GM19099 (cell line): ENCODE measurements around the gene CDHR2.

Experiments
- POLR2A ChIP-seq: IDR thresholded peaks from 3 replicates; pipeline ENCODE4 v1.6.1; 2011; ENCODE audit warnings: low read depth; ENCODE audit not compliant: insufficient read length; ENCODE audit errors: extremely low read depth

Gene CDHR2, protein sequence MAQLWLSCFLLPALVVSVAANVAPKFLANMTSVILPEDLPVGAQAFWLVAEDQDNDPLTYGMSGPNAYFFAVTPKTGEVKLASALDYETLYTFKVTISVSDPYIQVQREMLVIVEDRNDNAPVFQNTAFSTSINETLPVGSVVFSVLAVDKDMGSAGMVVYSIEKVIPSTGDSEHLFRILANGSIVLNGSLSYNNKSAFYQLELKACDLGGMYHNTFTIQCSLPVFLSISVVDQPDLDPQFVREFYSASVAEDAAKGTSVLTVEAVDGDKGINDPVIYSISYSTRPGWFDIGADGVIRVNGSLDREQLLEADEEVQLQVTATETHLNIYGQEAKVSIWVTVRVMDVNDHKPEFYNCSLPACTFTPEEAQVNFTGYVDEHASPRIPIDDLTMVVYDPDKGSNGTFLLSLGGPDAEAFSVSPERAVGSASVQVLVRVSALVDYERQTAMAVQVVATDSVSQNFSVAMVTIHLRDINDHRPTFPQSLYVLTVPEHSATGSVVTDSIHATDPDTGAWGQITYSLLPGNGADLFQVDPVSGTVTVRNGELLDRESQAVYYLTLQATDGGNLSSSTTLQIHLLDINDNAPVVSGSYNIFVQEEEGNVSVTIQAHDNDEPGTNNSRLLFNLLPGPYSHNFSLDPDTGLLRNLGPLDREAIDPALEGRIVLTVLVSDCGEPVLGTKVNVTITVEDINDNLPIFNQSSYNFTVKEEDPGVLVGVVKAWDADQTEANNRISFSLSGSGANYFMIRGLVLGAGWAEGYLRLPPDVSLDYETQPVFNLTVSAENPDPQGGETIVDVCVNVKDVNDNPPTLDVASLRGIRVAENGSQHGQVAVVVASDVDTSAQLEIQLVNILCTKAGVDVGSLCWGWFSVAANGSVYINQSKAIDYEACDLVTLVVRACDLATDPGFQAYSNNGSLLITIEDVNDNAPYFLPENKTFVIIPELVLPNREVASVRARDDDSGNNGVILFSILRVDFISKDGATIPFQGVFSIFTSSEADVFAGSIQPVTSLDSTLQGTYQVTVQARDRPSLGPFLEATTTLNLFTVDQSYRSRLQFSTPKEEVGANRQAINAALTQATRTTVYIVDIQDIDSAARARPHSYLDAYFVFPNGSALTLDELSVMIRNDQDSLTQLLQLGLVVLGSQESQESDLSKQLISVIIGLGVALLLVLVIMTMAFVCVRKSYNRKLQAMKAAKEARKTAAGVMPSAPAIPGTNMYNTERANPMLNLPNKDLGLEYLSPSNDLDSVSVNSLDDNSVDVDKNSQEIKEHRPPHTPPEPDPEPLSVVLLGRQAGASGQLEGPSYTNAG (N-terminal part only)

DNA sequence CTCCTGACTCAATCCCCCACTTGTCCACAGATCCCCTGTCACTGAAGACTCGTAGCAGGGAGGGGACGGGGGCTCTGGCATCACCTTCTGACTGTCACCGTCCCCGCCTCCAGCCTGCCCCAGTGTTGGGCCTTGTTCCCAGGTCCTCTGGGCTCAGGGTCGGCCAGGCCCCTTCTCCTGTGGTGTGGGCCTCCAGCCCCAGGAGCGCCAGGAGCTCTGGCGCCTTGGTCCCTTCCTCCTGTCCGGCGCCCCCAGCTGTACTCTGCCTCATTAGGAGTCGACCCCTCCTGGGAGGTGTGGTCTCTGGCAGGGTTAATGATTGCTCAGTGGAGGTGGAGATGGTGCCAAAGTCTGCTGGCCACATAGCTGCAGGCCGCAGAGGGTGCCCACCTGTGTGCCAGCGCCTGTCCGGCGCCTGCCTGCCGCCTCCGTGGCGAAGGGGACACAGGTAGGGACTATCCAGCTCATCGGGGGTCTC, at the start of gene CDHR2:
Gene CDHR2 (plus strand): TSS at position 376 of the 478 bp plus-strand sequence. CDS start 16,011 bp downstream, outside the sequence.
- TF ChIP-seq POLR2A, result no peak

DNA sequence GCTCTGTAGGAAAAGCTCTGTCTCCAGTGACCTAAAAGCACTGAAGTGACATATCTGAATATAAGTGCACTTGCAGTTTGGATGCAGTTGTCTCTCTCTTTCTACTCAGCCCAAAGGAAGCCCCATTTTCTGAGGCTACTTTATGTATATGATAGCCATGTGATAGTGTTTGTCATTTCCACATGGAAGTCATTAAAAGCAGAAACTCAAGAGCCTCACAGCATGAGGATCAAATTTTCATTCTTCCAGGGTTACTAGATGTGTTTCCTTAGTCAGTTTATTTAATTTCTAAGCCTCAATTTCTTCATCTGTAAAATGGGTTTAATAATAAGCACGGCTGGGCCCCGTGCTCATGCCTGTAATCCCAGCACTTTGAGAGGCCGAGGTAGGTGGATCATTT, 48.6 kb upstream of the CDHR2 start:
- TF ChIP-seq POLR2A, result no peak

DNA sequence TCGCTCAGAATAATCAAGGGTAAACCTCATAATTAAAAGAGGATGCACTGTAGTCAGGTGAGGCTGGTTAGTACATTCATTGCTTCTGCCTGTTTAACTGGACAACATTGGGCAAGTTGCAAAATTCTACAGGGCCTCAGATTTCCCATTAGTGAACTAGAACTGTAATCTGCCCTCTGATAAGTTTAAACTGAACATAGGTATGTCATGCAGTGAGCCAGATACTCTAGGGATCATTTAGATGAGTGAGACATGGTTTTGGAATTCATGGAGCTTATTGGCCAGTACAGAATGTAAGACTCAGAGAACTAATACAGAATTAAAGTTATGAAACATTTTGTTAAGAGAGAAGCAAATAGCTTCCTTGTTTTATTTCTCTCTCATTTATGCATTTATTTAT, 47.8 kb upstream of the CDHR2 start:
- no peak for TF ChIP-seq POLR2A

- no peak for TF ChIP-seq POLR2A
These were observed 45.6 kb upstream of the CDHR2 start for GRCh38 chr5:176503496-176503895.

GRCh38 chr5:176507911-176508310, 41.2 kb upstream of the CDHR2 start:
- TF ChIP-seq POLR2A, result no peak

DNA sequence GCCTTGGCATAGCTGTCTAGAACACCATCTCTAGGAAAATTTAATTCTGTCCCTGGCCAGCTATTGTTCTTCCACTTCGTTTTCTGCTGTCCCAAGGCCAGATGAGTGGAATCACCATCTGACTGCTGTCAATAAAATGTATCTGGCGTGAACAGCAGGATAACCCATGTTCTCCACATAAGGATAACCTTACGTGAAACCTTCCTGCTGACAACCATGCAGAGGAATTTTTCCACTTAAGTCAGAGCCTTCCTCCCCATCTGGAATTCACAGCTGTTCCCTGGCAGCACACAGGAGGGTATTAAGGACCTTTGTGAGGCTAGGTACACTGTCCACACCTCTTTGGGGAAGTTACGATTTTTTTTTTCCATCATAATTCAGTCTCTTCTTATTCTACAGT, 40.5 kb upstream of the CDHR2 start:
- TF ChIP-seq POLR2A, result no peak

DNA sequence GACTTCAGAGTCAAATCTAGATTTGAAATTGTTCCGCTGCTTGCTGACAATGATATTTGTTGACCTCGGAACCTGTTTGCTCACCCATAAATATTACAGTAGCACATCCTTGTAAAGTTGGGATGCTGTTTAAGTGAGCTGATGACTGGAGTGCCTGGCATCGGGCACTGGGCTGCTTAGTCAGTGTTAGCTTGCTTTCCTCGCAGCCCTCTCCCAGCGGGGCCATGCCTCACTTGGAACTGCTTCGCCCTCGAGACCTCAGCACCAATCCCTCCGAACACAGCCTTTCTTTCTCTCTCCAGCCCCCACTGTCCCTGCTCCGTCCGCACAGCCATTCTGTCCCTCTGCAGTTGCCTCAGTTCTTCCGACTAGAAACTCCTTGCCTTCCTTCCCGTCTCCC, 35.4 kb upstream of the CDHR2 start:
- TF ChIP-seq POLR2A, result no peak

- no peak for TF ChIP-seq POLR2A
These were observed 34.7 kb upstream of the CDHR2 start for GRCh38 chr5:176514244-176514950.

DNA sequence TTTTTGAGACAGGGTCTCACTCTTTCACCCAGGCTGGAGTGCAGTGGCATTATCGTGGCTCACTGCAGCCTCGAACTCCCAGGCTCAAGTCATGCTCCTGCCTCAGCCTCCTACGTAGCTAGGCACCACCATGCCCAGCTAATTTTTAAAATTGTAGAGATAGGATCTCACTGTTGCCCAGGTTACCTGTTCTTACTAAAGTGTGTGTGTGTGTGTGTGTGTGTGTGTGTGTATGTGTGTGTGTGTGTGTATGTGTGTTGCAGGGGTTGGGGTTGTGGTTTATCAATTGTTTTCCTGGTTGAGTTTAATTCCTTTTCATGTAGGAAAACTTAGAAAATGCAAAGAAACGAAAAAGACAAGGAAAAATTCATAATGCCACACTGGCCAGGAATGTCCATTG, 33.7 kb upstream of the CDHR2 start:
- no peak for TF ChIP-seq POLR2A

GRCh38 chr5:176517053-176517661, 32.0 kb upstream of the CDHR2 start:
- no peak for TF ChIP-seq POLR2A

- TF ChIP-seq POLR2A, result no peak
These were observed 29.1 kb upstream of the CDHR2 start for GRCh38 chr5:176519810-176520720.

DNA sequence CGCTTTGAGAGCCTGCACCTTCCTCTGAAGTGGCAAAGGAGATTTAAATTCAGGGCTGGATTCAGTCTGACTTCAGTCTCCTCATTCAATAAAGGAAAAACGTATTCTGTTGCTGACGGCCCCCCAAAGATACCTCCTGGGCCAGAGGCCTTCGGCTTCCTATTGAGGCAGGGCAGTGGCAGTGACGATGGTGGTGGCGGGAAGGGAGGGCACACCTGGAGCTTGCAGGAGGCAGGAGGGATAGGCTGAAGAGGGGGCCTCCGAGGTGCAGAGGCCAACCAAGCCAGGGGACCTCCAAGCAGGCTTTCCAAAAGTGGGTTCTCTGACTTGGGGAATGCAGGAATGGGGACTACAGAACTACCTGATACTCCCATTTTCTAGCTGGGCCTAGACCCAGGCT, 27.9 kb upstream of the CDHR2 start:
- no peak for TF ChIP-seq POLR2A
